Activated naive CD4-positive, alpha-beta T cell treated with anti-CD3 and anti-CD28 coated beads, Interleukin-2, amount 10 ng/mL, durations not matched to agents 7 days and 5 days (primary cell): Measurements from ENCODE around the gene EML6.

Experiments used
- CTCF ChIA-PET: fragments of 350-600 bp; sonication (Branson Sonifier 250); formaldehyde crosslinking; loops from one replicate; lab custom pipeline; 2021; ENCODE audit warnings: antibody characterized with exemption; lab: Charles Lee
- DNase-seq: peaks from one replicate; pipeline ENCODE4 v3.0.0-alpha.2; 2020
- H3K27ac Mint-ChIP-seq: one replicate; pipeline ENCODE4 v1.8.0; 2021; ENCODE audit warnings: mild to moderate bottlenecking, moderate library complexity, mixed read lengths
- H3K27me3 Mint-ChIP-seq: one replicate; pipeline ENCODE4 v1.8.0; 2021; ENCODE audit warnings: mild to moderate bottlenecking, mixed read lengths
- H3K36me3 Mint-ChIP-seq: one replicate; pipeline ENCODE4 v1.8.0; 2021; ENCODE audit warnings: mixed read lengths
- H3K4me1 Mint-ChIP-seq: one replicate; pipeline ENCODE4 v1.8.0; 2021; ENCODE audit warnings: mixed read lengths
- H3K4me3 Mint-ChIP-seq: one replicate; pipeline ENCODE4 v1.8.0; 2021; ENCODE audit warnings: mild to moderate bottlenecking, moderate library complexity, mixed read lengths
- H3K9me3 Mint-ChIP-seq: one replicate; pipeline ENCODE4 v1.8.0; 2021; ENCODE audit warnings: mixed read lengths

The EML6 gene

GRCh38 chr2:54752439-54752838 lies 29.0 kb downstream of the EML6 start:
- CTCF ChIA-PET: no interaction called here

GRCh38 chr2:54755641-54756326 lies 32.3 kb downstream of the EML6 start:
- Mint-ChIP-seq H3K4me3 (no peak overlapping the region), H3K36me3 (no peaks in the 10 kb centered on the region), H3K27ac (no peak overlapping the region), H3K4me1 (no peaks in the 10 kb centered on the region), H3K9me3 (no peaks in the 10 kb centered on the region), H3K27me3 (peaks cover 3% of the 10 kb centered on the region)
- CTCF ChIA-PET: interaction anchor here (0.5 kb wide), 1 partner anchor 628 kb away, joined by 4 read pairs; no protein-coding TSS in a partner anchor
- DNase-seq: no peak

More at GRCh38 chr2:54752439-54752838, 29.0 kb downstream of the EML6 start:
- Mint-ChIP-seq H3K9me3 (no peaks in the 10 kb centered on the region), H3K27me3 (peaks cover 3% of the 10 kb centered on the region), H3K4me3 (no peak overlapping the region), H3K4me1 (no peaks in the 10 kb centered on the region), H3K36me3 (no peaks in the 10 kb centered on the region), H3K27ac (no peak overlapping the region)
- DNase-seq: no peak

- Mint-ChIP-seq H3K4me3 (no peak overlapping the region), H3K4me1 (no peaks in the 10 kb centered on the region)
These were observed 34.0 kb downstream of the EML6 start for GRCh38 chr2:54757500-54757899.

DNA sequence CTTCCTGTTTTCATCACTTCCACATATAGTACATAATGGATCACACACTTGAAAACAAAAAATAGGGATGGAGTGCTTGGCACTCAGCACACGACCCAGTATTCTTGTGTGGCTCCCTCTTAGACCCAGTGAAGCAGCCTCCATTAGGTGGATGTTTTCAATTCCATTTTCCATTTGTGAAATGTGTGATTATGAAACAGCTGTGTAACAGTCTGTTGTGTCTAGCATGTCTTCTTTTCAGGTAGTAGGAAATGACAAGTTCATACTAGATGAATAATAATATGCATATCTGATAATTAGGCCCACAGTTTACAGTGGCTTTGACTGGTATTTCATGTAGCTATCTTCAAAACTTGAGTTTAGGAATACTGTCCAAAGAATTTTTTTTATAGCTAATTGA lies 35.5 kb downstream of the EML6 start:
- CTCF ChIA-PET: no interaction called here
- no peak overlapping the region for H3K4me3 Mint-ChIP-seq

More at GRCh38 chr2:54757500-54757899, 34.0 kb downstream of the EML6 start:
- H3K27ac Mint-ChIP-seq: no peak overlapping the region
- no peaks in the 10 kb centered on the region for H3K9me3 Mint-ChIP-seq
- DNase-seq: no peak
- CTCF ChIA-PET: no interaction called here
- no peaks in the 10 kb centered on the region for H3K36me3 Mint-ChIP-seq
- peaks cover 3% of the 10 kb centered on the region for H3K27me3 Mint-ChIP-seq

DNA sequence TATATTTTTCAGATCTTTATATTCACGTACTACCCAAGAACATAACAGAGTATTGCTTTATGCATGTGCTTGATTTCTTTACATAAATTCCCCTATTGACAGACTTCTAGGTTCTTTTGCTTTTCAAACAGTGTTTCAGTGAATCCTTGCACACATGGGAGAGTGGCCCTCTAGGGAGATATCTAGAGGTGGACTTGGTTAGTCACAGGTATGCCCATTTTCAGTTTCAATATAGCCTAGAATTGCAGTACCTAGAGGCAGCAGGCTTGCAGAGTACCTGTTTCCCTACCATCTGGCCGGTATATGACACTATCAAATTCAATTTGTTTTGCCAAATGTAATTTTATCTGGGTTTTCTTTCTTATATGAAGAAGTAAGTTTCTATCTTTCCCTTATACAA lies 36.8 kb downstream of the EML6 start:
- CTCF ChIA-PET: no interaction called here
- H3K27me3 Mint-ChIP-seq: peaks cover 7% of the 10 kb centered on the region
- H3K27ac Mint-ChIP-seq: no peak overlapping the region
- H3K4me3 Mint-ChIP-seq: no peak overlapping the region
- H3K36me3 Mint-ChIP-seq: no peaks in the 10 kb centered on the region
- no peaks in the 10 kb centered on the region for H3K4me1 Mint-ChIP-seq
- H3K9me3 Mint-ChIP-seq: no peaks in the 10 kb centered on the region
- no peak for DNase-seq

More for the DNA sequence above, 35.5 kb downstream of the EML6 start:
- H3K36me3 Mint-ChIP-seq: no peaks in the 10 kb centered on the region
- DNase-seq: no peak
- no peaks in the 10 kb centered on the region for H3K4me1 Mint-ChIP-seq
- no peaks in the 10 kb centered on the region for H3K9me3 Mint-ChIP-seq
- H3K27ac Mint-ChIP-seq: no peak overlapping the region
- H3K27me3 Mint-ChIP-seq: peaks cover 7% of the 10 kb centered on the region

DNA sequence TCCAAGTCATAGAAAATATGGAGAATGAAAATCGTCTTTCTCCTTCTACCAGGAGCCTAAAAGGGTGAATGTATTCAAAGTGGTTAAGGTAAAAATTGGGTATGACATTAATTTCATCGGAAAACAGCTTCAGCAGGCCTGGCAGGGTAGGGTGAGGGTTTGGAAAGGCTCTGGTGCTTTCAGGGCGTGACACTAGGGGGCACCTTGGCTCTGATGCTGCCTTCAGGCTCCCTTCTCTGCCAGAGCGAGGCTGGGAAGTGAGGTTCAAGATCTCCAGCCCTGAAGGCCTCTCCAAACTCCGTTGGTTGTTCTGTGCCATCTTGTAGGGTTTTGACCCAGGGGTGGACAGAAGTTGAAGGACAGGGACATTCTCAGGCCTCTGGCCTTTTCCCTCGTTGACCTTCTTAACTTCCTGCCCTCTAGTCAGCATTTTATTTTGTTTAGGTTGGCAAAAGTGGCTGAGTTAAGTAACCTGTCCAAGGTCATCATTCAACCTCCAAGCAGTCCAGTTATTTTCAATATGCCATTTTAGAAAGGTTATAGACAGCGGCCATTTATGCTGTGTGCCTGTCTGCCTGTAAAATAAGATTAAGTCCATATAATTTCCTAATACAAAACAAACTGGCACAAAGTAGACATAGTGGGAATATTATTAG lies 40.3 kb downstream of the EML6 start:
- CTCF ChIA-PET: interaction anchor here (0.8 to 4.5 kb wide), 4 partner anchors 10 to 98 kb away, joined by 3 to 15 read pairs (median 6); no protein-coding TSS in a partner anchor
- H3K27ac Mint-ChIP-seq: no peak overlapping the region
- H3K4me3 Mint-ChIP-seq: no peak overlapping the region
- peaks cover 8% of the 10 kb centered on the region for H3K27me3 Mint-ChIP-seq
- peak; percentile 24 for DNase-seq
- no peaks in the 10 kb centered on the region for H3K9me3 Mint-ChIP-seq
- no peaks in the 10 kb centered on the region for H3K36me3 Mint-ChIP-seq
- peaks cover 6% of the 10 kb centered on the region for H3K4me1 Mint-ChIP-seq

GRCh38 chr2:54767921-54768320 lies 44.5 kb downstream of the EML6 start:
- no peaks in the 10 kb centered on the region for H3K9me3 Mint-ChIP-seq
- peaks cover 8% of the 10 kb centered on the region for H3K27me3 Mint-ChIP-seq
- H3K4me3 Mint-ChIP-seq: no peak overlapping the region
- no peak for DNase-seq
- H3K27ac Mint-ChIP-seq: no peak overlapping the region
- H3K4me1 Mint-ChIP-seq: peaks cover 6% of the 10 kb centered on the region
- H3K36me3 Mint-ChIP-seq: no peaks in the 10 kb centered on the region
- CTCF ChIA-PET: no interaction called here

DNA sequence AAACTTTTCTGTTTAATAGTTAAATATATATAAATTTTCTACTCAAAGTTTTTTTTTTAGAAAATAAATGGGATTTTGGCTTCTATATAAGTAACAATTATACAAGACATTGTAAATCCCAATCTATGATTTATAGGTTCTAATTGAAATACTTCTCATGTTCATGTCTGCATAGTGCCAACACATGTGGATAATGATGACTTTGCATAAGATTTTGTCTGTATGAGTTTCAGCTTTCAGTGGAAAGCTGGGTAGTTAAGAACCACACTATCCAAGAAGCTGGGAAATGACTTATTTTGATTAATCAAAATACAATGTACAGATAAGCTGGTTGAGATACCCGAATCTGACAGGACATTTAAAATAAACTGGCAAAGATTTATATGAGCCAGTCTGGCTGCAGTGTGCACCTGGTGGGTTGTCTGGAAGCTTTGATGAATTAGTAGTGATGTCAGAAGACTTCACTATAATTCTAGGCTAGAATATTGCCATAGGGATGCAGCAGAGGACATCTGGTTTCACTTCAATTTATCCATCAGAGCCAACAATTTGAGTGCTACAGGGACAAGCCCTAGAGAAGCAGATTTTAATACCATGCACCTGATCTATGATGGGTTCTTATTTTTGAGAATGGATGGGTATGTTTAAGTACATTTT lies 45.4 kb downstream of the EML6 start:
- peaks cover 6% of the 10 kb centered on the region for H3K4me1 Mint-ChIP-seq
- H3K36me3 Mint-ChIP-seq: no peaks in the 10 kb centered on the region
- no peaks in the 10 kb centered on the region for H3K9me3 Mint-ChIP-seq
- no peak for DNase-seq
- H3K27ac Mint-ChIP-seq: no peak overlapping the region
- CTCF ChIA-PET: no interaction called here
- H3K27me3 Mint-ChIP-seq: peaks cover 5% of the 10 kb centered on the region
- no peak overlapping the region for H3K4me3 Mint-ChIP-seq

GRCh38 chr2:54770211-54770610 lies 46.7 kb downstream of the EML6 start:
- Mint-ChIP-seq H3K4me1 (peaks cover 6% of the 10 kb centered on the region), H3K4me3 (no peak overlapping the region), H3K27me3 (peaks cover 4% of the 10 kb centered on the region), H3K27ac (no peak overlapping the region), H3K36me3 (no peaks in the 10 kb centered on the region), H3K9me3 (peaks cover 2% of the 10 kb centered on the region)
- no peak for DNase-seq
- CTCF ChIA-PET: no interaction called here

GRCh38 chr2:54770676-54771075 lies 47.2 kb downstream of the EML6 start:
- peaks cover 6% of the 10 kb centered on the region for H3K4me1 Mint-ChIP-seq
- no peak overlapping the region for H3K4me3 Mint-ChIP-seq
- peaks cover 6% of the 10 kb centered on the region for H3K9me3 Mint-ChIP-seq
- DNase-seq: no peak
- no peak overlapping the region for H3K27ac Mint-ChIP-seq
- H3K36me3 Mint-ChIP-seq: no peaks in the 10 kb centered on the region
- CTCF ChIA-PET: no interaction called here
- H3K27me3 Mint-ChIP-seq: peaks cover 4% of the 10 kb centered on the region

DNA sequence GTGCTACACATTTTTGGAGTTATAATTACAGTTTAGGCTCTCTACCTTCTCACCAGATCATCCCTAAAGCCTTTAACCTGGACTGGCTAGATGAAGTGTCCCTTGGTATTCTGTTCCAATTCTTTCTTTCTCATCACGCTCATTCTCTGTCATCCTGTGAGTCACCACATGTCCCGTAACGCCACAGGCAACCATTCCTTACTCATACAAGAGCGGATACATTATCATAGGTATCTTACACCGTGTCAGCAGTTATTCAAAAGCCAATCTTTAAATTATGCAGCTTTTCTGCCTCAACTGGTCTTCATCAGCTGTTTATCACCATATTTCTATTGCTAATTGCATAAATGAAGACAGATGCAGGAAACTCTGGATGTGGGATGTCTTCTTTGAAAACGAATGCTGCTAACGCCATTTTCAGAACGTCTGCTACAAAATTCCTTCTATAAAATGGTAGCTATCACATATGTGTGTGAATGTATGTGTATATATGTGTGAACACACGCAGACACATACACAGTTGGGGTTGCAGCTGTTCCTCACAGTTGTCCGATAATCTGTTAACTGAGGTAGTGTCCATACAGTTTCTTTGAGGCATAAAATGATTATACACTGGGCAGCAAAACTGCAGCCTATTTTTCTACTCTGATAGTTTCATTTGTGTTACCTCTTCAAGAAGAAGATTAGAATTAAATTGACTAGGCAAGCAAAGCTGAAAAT lies 47.9 kb downstream of the EML6 start:
- H3K4me3 Mint-ChIP-seq: no peak overlapping the region
- CTCF ChIA-PET: no interaction called here
- H3K4me1 Mint-ChIP-seq: peaks cover 6% of the 10 kb centered on the region
- no peak for DNase-seq
- H3K36me3 Mint-ChIP-seq: no peaks in the 10 kb centered on the region
- no peak overlapping the region for H3K27ac Mint-ChIP-seq
- H3K27me3 Mint-ChIP-seq: no peaks in the 10 kb centered on the region
- H3K9me3 Mint-ChIP-seq: peaks cover 11% of the 10 kb centered on the region

- Mint-ChIP-seq H3K4me3 (no peak overlapping the region), H3K27ac (no peak overlapping the region), H3K4me1 (peaks cover 6% of the 10 kb centered on the region), H3K27me3 (no peaks in the 10 kb centered on the region), H3K9me3 (peaks cover 12% of the 10 kb centered on the region), H3K36me3 (no peaks in the 10 kb centered on the region)
- DNase-seq: no peak
- CTCF ChIA-PET: interaction anchor here (0.9 to 2.2 kb wide), 2 partner anchors 9 to 66 kb away, joined by 4 to 8 read pairs; no protein-coding TSS in a partner anchor
These were observed 48.6 kb downstream of the EML6 start for GRCh38 chr2:54772110-54772509.

- CTCF ChIA-PET: interaction anchor here (0.9 to 2.2 kb wide), 2 partner anchors 9 to 66 kb away, joined by 4 to 8 read pairs; no protein-coding TSS in a partner anchor
- DNase-seq: no peak
- Mint-ChIP-seq H3K36me3 (no peaks in the 10 kb centered on the region), H3K27ac (no peak overlapping the region), H3K9me3 (peaks cover 12% of the 10 kb centered on the region), H3K4me1 (peaks cover 6% of the 10 kb centered on the region), H3K4me3 (no peak overlapping the region), H3K27me3 (no peaks in the 10 kb centered on the region)
These were observed 49.1 kb downstream of the EML6 start for GRCh38 chr2:54772531-54772930.

DNA sequence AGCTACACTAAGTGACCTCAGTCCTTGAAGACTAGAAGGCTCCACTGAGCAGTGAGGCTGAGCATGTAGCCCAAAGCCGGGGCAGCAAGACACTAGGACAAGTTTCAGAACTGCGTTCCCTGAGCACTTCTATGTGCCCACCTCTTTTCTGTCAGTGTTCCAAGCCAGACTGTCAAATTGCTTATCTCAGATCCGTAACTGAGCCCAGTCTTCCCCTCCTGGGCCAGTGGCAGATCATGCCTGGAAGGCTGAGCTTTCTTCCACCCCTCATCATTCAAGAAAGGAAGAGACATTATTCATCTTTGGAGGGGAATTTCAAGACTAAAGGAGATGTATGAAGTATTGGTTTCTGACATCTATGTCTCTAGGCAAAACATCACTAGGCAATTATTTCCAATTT lies 49.8 kb downstream of the EML6 start:
- H3K36me3 Mint-ChIP-seq: no peaks in the 10 kb centered on the region
- no peak overlapping the region for H3K27ac Mint-ChIP-seq
- no peak overlapping the region for H3K4me3 Mint-ChIP-seq
- no peak for DNase-seq
- CTCF ChIA-PET: interaction anchor here (2.2 kb wide), 1 partner anchor 10 kb away, joined by 8 read pairs; no protein-coding TSS in a partner anchor
- H3K9me3 Mint-ChIP-seq: peaks cover 12% of the 10 kb centered on the region
- H3K27me3 Mint-ChIP-seq: no peaks in the 10 kb centered on the region
- H3K4me1 Mint-ChIP-seq: peaks cover under 1% of the 10 kb centered on the region
